Renal cortical epithelial cell (primary cell): ENCODE measurements around the gene MEN1. TPM values are rescaled to one million over a fixed set of nuclear protein-coding genes. Genes with fewer than 3 reads are reported as not detected.

ENCODE experiments used
- DNase-seq: peaks from one replicate; pipeline ENCODE4 v3.0.0-alpha.2; 2011; ENCODE audit warnings: low read depth
- total RNA-seq: library from RNA; depleted of rRNA; stranded (reverse); fragments of >200 nt; gene quantifications from 2 replicates; pipeline ENCODE4 v1.2.3, GENCODE V29; 2014

The MEN1 gene
- total RNA-seq, 1 donor from 2014 or later, result 34.4 TPM

DNA sequence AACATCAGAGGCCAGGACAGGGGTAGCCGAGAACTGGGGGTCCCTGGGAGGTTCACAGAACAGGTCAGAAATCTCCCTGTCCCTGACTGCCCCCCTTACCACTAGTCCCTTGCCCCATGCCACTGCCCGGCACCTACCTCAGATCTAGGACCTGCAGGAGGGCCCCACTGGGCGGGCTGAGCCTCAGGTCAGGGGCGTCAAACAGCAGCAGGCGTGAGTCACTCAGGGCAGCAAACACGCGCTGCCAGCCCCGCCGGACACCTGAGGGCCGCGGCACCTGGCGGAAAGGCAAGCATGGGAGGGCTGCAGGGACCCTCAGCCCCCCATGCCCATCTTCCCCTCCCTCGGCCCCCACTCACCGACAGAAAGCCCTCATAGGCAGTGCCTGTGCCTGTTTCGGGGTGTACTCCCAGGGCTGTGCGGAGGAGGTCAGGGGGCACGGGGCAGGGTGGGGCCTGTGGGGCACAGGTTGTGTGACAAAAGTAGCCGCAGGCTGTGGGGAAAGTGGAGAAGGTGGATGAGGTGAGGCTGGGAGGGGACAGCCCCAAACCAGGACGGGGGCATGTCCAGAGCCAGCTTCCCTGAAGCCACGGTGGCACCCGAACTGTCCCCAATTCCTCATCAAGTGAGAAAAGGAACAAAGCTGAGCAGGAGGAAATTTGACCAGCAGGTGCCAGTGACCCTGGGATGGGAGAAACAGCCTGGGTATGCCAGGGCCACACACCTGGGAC lies 22.3 kb upstream of the MEN1 start:
- no peak for DNase-seq

DNA sequence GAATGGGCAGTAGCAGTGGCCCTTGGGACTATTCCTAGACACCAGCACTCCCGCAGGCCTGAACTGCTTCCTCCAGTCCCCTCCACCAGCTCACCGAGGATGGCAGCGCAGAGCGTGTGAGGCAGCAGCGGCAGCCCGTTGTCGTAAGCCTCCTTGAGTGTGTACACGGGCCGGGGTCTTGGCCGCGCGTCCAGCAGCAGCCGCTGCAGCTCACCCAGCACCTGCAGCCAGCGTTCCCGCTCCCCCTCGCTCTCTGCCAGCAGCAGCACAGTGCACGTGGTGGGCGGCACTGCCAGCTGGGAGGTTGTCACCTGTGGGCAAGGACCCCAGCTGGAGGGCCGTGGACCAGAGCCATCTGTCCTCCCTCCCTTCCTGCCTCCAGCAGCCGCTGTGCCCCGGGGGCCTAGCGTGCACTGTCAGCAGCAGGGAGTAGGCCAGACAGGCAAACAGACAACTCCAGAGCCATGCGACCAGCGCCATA lies 21.1 kb upstream of the MEN1 start:
- no peak for DNase-seq

DNA sequence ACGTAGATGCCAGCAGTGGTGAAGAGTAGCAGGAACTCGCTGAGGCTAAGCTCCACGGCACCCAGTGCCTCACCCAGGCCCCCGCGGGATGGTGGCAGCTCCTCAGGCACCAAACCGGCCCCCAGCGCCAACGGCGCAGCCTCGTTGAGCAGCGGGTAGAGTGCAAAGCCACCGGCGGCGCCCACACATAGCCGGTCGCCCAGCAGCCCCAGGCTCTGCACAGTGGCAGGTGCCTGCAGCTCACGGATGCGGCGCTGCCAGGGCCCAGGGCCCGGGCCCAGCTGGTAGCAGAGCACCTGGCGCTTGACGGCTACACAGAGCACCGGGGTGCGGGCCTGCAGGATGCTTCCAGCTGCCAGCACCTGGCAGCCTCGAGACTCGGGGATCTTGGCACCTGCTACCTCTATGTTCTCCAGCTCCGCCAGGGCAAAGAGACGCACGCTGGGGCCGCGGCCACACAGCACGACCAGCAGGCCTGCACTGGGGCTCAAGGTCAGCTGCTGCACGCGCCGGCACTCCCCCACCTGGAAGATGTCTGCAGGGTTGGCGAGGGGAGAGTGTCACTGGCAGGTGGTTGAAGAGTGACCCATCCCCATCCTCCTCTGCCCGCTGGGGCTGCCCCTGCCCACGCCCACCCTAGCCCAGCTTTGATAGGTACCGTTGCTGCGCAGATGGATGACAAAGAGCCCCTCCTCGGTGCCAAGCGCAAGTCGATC lies 19.3 kb upstream of the MEN1 start:
- no peak for DNase-seq

DNA sequence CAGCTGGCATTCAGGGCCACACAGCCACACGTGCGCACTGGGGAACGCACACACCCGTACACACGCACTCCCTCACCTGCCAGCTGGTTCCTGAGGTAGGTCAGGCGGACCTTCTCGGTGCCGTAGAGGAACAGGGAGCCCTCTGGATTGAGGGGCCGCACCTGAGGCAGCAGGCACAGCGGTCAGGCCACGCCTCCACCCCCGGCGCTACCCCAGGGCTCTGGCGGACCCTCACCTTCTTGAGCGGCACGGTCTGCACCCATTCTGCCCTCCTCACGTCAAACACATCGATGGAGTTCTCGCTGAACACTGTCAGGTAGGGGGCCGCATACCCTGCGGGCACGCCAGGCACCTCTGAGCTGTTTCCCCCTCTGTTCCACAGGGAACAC lies 17.1 kb upstream of the MEN1 start:
- DNase-seq, result no peak

DNA sequence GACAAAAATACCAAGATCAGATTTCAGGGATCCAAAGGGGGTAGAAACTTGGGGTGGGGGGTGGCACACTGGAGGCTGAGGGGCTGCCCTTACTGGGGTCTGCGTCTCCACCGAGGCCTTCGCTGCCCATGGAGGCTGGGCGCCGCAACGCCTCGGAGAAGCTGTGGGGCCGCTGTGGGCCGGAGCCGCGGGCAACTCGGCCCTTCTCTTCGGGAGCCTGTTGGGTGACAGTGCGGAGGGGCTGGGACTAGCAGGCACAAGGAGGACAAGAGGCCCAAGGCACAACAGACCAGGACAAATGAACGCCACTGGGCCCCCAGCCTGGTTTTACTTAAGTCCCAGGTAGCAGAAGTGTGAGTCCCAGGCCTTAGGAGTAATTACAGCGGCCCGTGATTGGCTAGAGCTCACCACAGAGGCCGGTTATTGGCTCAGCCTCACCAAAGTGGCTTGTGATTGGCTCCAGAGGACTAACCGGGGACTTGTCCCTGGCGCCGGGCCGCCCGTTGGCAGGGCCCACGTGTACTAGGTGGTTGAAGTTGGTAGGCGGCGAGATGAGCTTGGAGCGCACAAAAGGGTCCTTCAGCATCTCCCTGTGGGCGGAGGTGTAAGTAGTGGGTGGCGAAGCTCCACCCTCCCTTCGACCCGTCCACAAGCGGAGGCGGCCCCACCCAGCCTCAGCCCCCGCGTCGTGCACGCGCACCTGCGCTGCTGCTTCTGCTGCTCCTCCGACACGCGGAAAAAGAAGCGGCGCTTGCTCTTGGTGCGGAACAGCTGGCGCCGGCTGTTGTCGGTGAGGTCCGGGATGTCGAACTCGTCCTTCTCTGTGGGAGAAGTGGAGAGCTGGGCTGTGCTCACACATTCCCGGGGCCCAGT lies 16.5 kb upstream of the MEN1 start:
- no peak for DNase-seq

DNA sequence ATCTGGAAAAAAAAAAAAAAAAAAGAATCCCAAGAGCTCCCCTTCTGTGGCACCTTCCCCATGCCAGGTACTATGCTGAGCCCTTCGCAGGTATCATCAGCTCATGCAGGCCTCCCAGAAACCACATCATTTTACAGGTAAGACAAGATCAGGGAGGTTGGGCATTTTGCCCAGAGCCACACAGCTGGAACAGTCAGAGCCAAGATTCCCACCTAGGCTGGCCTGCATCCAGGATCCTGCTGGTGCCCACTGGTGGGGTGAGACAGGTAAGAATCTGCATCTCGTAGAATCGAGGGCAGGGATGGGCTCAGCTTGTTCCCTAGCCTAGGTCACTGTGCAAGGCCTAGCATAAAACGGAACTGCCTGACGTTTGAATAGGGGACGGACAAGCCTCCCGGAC lies 15.7 kb upstream of the MEN1 start:
- DNase-seq, result no peak

DNA sequence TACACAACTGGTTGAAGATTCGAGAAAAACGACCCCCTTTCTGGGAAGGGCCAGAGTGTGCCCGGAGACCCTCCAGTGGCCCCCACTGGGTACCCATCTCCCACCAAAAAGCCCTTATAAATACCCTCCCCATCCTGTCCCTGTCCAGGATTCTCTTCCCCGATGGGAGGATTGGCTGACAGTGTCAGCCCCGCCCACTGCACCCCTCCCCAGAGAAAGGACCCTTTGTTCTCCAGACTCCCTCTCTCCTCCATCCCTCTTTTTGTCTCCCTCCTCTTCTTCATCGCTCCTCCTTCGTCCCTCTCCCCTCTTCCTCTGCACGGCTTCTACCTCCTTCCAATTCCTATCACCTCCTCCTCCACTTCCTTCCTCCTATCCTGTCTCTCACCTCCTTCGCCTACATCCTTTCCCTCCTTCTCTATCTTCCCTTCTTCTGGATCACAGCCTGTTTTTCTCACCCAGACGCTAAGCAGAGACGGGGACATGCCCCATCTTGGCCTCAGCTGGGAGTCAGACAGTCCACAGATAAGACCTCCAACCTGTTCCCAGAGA lies 13.3 kb upstream of the MEN1 start:
- DNase-seq, result no peak

DNA sequence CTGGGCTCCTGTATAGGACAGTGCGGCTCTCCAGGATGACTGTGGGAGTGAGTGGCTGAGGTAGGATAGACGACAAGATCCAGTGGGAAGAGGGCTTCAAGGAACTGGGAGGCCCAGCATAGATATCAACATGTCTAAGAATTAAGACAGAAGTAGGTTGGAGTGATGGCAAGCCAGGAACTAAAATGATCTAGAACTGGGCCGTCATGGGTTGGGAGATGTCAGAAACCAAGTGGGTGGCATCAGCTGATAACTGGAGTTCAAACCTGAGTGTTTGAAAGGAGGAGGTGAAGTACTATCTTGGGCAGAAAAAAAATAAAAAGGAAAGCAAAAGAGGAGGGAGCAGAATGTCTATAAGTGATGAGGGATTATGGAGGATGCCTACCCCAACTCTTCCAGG lies 7.1 kb upstream of the MEN1 start:
- DNase-seq, result no peak

DNA sequence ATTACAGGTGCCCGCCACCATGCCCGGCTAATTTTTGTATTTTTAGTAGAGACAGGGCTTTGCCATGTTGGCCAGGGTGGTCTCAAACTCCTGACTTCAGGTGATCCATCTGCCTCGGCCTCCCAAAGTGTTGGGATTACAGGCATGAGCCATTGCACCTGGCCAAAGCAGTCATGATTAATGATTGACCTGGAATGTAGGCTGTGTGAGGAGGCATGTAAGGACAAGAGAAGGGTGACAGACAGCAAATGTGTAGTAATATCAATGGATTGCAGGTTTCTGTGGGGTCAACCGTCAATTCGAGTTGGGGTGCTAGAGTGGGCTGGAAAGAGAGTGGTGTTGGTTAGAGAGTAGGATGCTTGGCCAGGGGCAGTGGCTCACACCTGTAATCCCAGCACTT lies 5.1 kb upstream of the MEN1 start:
- DNase-seq, result peak; percentile 51

DNA sequence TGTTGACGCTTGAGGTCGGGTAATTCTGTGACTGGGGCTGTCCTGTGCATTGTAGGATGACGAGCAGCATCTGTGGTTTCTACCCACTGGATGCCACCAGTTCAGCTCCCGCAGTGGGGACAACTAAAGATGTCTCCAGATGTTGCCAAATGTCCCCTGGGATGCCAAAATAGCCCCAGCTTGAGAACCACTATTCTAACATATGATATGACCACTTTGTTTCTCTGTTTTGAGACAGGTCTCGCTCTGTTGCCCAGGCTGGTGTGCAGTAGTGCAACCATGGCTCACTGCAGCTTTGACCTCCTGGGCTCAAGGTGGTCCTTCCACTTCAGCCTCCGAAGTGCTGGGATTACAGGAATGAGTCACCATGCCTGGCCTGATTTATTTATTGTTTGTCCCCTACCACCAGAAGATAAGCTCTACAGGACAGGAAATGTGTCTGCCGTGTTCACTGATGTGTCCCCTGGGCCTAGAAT lies 4.4 kb upstream of the MEN1 start:
- peak; percentile 8 for DNase-seq

DNA sequence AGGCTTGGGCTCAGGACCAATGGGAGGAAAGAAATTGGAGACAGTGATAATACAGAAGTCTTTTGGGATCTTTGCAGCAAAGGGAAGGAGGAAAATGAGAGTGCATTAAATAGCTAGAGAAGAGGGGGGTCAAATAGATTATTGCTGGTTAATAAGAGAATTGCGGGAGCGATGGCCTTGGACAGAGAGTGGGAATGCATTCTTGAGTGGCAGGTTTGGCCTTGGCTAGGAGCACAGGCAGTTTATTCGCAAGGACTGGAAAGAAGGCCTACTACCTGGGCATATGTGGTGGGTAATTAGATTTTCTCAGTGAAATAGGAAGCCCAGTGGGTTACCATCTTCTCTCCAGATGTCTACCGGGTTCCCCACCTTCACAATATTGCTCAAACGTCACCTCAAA lies 3.5 kb upstream of the MEN1 start:
- no peak for DNase-seq

DNA sequence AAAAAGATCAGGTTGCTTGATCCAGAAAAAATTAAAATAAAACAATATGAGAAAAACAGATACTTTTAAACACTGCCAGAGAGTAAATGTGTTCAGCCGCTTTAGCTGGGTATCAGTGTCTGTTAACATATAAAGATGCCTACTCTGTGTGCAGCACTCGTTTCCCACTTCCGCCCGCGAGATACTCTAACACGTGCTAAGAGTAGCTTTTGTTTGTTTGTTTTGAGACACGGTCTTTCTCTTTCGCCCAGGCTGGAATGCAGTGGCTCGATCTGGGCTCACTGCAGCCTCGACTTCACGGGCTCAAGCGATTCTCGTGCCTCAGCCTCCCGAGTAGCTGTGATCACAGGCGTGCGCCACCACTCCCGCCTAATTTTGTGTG lies 531 bp upstream of the MEN1 start:
- no peak for DNase-seq

DNA sequence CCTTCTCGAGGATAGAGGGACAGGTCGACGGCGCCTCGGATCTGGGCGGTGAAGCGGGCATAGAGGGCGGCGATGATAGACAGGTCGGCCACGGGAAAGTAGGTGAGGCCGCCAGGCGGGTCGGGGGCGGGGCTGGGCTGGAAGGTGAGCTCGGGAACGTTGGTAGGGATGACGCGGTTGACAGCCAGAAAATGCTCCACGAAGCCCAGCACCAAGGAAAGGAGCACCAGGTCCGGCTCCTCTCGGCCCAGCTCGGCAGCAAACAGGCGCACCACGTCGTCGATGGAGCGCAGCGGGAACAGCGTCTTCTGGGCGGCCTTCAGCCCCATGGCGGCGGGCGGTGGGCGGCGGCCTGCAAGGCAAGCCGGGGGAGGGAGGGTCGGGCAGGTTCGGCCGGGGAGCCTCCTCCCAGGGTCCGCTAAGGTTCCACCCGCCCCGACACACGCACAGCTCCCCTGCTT lies 540 bp downstream of the MEN1 start:
- no peak for DNase-seq

DNA sequence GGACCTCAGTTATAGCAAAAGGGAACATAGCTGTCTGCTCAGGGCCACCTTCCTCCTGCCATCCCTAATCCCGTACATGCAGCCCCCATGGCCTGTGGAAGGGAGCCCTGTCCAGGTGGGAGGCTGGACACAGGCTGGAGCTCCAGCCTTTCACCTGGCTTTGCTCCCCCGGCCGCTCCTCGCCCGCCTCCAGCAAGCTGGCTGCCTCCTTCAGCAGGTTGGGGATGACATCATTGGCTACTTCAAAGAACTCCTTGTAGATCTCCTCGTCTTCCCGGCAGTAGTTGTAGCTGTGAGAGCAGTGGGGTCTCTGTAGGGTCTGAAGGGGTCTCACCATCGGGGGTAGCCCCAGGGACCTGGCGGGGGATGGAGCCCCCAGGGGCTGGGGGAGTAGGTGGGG lies 4.9 kb downstream of the MEN1 start:
- no peak for DNase-seq

DNA sequence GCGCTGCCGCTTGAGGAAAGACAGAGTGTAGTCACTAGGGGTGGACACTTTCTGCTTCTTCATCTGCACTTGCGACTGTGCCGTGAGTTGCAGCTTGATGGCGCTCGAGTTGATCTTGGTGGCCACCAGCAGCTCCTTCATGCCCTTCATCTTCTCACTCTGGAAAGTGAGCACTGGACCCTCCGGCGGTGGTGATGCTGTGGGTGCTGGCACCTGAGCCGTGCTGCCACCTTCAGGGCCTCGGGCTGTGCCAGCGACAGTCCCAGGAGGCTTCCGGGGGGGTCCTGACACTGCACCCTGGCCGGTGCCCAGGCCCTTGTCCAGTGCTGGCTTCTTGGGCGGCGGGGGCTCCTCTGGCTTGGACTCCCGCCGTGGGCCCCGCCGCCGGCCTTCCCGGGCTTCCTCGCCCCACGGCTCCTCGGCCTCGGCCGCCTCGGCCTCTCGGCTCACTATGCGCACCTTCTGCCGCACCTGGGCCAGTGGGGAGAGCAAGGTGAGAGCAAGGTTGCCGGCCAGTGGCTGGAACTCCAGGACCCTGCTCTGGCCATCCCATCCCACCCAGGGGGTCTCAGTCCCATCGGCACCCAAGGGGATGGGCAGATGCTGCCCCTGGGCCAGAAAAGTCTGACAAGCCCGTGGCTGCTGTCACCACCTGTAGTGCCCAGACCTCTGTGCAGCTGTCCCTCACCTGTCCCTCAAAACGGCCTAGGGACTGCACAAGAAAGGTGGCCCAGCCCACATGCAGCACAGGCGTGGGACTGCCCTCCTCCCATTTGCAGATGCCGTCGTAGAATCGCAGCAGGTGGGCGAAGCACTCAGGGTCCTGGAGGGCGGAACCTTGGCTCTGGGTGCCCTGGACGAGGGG lies 5.8 kb downstream of the MEN1 start:
- DNase-seq, result no peak

DNA sequence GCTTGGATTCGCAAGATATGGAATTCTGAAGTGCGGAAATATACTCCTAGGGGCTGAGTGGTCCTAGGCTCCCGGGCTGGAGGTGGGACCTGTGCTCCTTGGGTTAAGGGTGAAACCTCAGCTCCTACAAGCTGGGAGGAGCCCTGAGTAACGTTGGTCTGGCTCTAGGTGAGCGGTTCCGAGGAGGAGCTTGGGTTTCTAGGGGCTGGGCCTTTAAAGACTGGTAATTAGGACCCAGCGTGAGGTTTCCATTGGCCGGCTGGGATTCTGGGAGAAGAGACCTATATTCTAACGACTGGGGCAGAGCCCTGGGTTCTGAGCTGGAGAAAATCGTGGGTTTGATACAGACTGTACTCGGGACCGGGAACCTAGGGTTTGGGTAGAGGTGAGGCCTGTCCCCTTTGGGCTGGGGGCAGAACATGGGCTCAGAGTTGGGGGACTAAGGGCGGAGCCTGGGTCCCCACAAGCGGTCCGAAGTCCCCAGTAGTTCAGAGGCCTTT lies 6.5 kb downstream of the MEN1 start:
- no peak for DNase-seq

DNA sequence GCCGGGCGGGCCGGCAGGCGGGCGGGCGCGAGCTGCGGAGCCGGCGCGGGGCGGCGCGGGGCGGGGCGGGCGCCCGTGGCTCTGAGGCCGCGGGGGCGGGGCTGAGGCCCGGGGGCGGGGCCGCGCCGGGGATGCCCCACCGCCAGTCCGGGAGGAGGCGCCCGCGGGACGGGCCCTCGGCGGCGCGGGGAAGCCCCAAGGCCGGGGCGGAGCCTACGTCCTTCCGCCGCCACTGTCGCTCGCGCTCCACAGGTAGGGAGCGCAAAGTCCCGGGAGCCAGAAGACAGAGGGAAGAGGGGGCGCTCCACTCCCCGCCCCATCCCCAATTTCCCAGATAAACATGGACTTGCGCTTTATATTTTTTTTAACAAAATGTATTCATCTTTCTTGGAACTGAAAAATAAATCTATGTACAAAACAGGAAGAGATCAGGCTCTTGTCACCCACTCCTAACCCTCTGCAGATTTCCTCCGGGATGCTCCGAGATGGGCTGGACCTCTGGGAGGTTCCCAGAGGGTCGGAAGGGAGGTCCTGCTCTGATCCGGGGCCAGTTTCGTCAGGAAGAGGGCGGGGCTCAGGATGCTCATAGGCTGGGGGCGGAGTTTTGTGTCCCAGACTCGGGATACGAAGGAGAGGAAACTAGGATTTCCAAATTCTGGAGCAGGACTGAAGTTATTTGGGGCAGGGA lies 7.0 kb downstream of the MEN1 start, which contains the start of gene MAP4K2:
Gene MAP4K2, minus strand, starts transcription at position 57 of the 688 bp plus-strand sequence. CDS start 65 bp downstream, outside the sequence.
- DNase-seq, result peak; percentile 53

DNA sequence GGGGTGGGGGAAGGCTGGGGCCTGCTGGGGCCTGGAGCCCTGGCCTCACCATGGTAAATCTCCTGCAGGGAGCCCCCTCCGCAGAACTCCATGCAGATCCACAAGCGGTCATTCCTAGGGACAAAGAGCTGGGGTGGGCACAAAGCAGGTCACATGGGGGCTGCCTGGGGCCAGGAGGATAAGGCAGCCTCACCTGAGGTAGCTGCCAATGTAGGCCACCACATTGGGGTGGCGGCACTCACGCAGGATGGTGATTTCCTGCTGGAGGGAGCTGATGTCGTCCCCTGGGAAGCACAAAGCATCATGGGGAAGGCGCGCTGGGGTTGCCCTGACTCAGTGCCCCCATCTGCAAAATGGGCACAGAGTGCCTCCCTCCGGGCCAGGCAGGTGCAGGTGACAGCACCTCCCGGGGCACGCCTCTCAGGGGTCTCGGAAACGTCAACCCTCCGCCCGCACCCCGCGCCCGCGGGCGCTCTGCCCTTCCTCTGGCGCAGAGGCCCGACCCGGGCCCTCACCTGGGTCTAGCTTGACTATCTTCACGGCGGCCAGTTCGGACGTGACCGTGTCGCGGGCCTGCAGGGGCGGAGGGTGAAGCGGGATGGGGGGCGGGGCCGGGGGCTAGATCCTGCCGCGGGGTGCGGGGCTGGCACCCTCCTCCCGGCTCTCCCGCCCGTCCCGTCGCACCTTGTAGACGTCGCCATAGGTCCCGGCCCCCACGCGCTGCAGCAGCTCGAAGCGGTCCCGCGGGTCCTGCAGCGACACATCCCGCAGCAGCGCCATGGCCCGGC lies 7.8 kb downstream of the MEN1 start:
- no peak for DNase-seq
